ENCODE measurements around the gene CBL.
"Not testable (repeated sequence)": the region's sequence is repeated elsewhere in the genome, so short reads cannot be mapped to it uniquely, and the experiment has no call there.

The CBL gene

DNA sequence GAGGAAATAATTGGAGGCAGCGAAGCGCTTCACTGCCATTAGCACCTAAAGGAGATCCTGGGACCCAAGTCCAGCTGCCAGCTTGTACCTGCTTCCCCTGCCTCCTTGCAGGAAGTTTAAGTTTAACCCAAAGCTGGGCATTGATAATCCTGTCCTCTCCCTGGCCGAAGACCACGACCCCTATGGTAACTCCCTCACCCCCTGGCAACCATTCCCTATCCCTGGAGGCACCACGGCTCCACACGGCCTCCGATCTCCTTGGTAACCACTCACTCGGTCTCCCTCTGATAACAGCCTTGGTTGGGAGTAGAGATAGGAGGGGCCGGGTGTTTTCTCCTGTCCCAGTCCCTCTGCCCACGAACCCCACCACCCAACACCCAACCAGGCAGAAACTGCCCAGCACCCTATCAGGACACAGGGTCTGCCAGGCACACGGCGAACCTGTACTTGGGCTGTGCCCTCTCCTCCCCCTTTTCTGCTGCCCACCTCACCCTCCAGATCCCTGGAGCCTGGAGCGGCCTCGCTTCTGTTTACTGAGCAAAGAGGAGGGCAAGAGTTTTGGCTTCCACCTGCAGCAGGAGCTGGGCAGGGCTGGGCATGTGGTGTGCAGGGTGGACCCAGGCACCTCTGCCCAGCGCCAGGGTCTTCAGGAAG lies 20.0 kb upstream of the CBL start:
- no peak for DNase-seq

- DNase-seq: no peak
Observed at GRCh38 chr11:119187123-119187892, 18.8 kb upstream of the CBL start.

DNA sequence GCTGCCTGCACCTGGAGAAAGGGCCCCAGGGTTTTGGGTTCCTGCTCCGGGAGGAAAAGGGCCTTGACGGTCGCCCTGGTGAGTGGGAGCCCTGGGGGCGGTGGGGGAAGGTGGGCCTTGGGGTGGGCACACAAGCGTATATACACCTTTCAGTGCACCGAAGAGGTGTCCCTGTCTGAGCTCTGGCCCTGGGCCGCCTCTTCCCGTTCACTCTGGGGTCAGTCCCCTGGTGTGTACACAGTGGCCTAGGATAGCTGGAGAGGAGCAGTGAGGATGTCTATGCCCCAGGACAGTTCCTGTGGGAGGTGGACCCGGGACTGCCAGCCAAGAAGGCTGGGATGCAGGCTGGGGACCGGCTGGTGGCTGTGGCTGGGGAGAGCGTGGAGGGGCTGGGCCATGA lies 18.1 kb upstream of the CBL start:
- no peak for DNase-seq

DNA sequence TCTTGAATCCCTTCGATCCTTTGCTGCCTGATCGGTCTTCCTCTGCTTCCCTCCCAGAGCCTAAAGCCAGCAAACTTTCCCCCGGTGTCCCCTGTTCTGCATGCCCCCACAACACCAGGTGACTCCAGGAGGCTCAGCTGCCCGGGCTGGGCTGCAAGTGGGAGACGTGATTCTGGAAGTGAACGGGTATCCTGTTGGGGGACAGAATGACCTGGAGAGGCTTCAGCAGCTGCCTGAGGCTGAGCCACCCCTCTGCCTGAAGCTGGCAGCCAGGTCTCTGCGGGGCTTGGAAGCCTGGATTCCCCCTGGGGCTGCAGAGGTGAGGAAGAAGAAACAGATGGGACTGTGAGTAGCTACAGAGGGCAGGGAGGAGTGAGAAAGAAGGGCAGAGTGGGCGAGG lies 17.3 kb upstream of the CBL start:
- DNase-seq: no peak

DNA sequence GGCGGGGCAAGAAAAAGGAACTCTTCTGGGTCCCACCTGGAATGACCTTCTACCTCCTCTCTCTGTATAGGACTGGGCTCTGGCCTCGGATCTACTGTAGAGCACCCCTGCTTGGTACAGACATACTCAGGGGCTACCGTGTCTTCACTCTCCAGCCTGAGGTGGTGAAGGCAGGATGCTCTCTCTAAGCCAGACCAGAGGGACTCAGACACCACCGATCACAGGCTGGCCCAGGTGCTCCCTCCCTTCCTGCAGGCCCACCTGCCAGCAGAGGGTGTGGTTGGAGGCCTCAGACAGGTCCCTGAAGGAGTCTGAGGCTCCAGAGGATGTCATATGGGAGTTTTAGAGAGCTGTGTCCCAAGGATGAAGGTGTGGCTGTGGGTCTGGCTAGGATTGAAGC lies 16.7 kb upstream of the CBL start:
- no peak for DNase-seq

- no peak for DNase-seq
Observed at GRCh38 chr11:119190531-119190930, 15.6 kb upstream of the CBL start.

GRCh38 chr11:119191265-119191664 lies 14.9 kb upstream of the CBL start:
- DNase-seq: not testable (repeated sequence)

- DNase-seq: no peak
Observed at GRCh38 chr11:119192111-119192510, 14.0 kb upstream of the CBL start.

- no peak for DNase-seq
Observed at GRCh38 chr11:119193001-119193400, 13.1 kb upstream of the CBL start.

GRCh38 chr11:119193626-119194025 lies 12.5 kb upstream of the CBL start:
- no peak for DNase-seq

GRCh38 chr11:119194811-119195440 lies 11.2 kb upstream of the CBL start:
- no peak for DNase-seq

DNA sequence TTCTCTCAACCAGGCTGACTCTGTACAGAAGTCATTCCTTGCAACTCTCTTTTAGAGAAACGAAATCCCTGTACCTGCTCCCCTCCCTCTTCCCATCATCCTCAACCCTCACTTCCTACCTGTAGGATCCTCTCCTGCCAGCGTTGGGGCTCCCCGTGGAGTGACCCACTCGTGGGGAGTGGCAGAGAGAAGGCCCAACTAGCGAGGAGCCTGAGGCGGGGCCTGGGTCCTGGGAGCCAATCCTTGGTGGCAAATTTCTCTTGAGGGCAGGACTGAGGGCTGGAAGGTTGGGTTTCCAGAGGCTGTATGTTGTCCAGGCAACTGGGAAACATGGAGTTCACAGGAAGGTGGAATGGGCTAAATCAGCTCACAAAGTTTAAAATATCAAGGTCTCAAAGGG lies 10.5 kb upstream of the CBL start:
- peak; percentile 78 for DNase-seq

DNA sequence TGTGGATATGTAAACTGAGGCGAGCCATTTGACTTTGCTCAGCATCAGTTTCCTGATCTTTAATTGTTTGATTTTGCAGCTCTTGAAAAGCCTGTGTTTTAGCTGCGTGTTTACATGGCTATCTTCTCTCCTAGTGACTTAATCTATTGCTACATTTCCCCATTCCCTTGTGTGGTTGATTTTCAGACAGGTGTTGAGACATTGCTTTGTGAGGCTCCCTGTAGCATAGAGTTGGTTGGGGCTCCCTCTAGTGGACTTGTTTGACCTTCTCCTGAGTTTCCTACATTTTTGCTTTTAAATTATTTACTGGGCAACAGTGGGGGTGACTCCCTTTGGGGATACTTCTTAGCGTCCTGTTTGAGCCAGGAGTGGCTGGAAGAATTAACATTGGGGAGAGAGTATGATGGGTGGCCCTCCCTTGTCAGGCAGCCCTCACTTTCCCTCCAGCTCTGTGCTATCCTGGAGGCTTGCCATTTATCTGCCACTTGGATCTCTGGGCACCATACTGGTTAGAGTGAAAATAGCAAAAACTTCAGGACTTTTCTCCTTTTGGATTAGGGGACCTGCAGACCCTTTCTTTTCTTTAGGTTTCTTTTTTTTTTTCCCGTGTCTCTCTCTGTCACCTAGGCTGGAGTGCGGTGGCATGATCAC lies 9.2 kb upstream of the CBL start:
- peak; percentile 84 for DNase-seq

DNA sequence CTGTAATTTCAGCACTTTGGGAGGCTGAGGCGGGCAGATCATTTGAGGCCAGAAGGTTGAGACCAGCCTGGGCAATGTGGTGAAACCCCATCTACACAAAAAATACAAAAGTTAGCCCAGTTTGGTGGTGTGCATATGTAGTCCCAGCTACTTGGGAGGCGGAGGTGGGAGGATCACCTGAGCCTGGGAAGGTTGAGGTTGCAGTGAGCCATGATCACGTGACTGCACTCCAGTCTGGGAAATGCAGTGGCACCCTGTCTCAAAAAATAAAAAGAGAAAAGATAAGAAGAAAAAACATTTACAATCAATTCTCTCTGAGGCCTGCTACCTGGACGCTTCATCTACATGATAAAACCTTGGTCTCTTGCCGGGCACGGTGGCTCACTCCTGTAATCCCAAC lies 7.2 kb upstream of the CBL start:
- no peak for DNase-seq

DNA sequence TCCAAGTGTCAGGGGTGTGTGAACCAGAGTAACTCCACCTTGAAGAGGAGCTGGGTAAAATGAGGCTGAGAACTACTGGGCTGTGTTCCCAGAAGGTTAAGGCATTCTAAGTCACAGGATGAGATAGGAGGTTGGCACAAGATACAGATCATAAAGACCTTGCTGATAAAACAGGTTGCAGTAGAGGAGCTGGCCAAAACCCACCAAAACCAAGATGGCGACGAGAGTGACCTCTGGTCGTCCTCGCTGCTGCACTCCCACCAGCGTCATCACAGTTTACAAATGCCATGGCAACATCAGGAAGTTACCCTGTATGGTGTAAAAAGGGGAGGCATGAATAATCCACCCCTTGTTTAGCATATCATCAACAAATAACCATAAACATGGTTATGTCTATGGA lies 4.9 kb upstream of the CBL start:
- DNase-seq: not testable (repeated sequence)

DNA sequence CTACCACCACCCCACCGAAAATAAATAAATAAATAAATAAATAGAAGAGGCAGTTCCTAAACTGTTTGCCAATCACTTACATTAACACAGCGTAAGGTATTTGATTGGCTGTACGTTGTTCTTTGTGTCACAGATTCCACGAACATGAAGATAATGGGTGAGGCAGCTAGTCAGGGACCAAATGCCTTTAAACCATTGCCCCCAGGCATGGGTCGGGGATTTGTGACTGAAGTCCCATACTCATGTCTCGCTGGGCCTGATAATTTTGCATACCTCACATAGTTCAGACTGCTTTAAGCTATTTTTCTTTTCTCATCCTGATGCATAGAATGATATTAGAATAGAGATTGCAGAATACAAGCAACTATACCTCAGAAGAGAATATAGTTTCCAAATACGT lies 3.6 kb upstream of the CBL start:
- no peak for DNase-seq

- no peak for DNase-seq
Observed at GRCh38 chr11:119204066-119204465, 2.1 kb upstream of the CBL start.

GRCh38 chr11:119205080-119205479 lies 1.1 kb upstream of the CBL start:
- no peak for DNase-seq

DNA sequence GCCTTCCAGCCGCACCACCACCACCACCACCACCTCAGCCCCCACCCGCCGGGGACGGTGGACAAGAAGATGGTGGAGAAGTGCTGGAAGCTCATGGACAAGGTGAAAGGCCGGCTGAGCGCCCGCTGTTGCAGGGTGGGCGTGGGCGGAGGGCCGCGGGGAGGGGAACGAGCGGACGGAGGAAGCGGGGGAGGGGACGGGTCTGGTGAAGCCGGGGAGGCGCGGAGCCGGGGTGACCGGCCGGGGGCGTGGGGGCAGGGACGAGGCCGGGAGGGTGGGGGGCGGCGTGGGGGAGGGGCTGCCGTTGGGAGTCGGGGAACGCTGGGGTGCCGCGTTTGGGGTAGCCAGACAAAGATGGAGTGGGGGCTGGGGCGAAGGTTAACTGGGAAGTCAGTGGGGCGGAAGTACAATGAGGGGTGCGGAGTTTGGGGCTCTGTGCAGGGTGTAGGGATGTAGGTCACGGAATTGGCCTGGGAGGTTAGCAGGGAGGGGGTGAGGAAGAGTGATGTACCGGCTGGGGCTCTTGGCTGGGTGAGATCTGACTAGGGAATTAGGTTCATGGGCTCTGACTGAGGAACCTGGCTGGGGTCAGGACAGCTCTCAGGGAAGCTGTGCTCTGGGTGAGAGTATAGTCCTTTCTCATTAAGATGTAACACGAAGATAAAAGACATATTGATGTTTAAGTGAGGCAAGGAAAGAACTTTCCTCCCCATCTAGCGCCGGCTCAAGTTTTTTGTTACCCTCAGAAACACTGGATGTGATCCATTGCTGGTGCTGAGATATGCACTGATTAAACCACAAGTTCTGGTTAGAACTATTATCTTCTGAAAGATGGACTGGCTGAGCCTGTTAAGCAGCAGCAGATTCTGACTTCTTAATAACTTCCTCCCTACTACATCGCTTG lies 624 bp downstream of the CBL start:
- peak; percentile 66 for DNase-seq

DNA sequence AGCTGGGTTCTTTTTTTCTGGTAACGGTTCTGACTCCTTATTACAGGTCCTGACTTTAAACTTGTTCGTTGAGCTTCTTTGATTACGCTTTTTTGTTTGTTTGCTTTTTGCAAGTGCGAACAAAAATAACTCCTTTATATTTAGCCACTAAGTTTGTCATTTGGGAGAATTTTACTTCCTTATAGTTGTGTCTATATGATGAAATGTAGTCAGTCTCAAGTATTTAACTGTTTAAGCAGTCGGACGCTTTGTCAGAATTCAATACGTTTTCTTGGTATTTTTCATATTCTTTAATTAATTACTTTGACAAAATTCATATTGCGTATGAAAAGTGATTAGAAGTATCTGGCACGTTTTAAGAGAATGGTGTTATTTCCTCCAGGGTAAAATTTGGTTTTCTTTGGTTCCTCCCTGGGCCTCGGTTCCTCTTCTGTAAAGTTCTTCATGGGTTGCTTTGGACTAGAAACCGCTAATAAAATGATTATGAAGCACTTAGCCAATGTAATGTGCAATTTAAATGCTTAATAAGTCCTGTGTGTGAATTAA lies 1.3 kb downstream of the CBL start:
- no peak for DNase-seq

- DNase-seq: no peak
Observed at GRCh38 chr11:119209186-119209585, 3.0 kb downstream of the CBL start.

DNA sequence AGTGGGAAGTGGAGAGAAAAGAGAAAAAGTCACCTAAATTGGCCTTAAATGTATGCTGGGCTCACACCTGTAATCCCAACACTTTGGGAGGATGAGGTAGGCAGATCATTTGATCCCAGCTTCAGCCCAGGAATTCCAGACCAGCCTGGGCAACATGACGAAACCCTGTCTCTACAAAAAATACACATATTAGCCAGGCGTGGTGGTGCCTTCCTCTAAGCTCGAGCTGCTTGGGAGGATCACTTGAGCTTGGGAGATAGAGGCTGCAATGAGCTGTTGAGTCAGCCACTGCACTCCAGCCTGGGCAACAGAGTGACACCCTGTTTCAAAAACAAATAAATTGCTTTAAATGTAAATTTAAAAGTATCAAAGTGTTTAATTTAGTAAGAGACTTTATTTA lies 3.9 kb downstream of the CBL start:
- DNase-seq: no peak
